Ishikawa (cell line): ENCODE results near the gene STX1B.

Experiments
- CEBPB ChIP-seq: IDR thresholded peaks from 2 replicates; pipeline ENCODE4 v1.6.1; 2012
- CREB1 ChIP-seq: IDR thresholded peaks from 2 replicates; pipeline ENCODE4 v1.6.1; 2012; ENCODE audit warnings: low read depth
- EGR1 ChIP-seq: IDR thresholded peaks from 2 replicates; pipeline ENCODE4 v1.6.1; 2012
- EP300 ChIP-seq: IDR thresholded peaks from 2 replicates; pipeline ENCODE4 v1.6.1; 2012; ENCODE audit warnings: borderline replicate concordance
- FOXM1 ChIP-seq: IDR thresholded peaks from 2 replicates; pipeline ENCODE4 v1.6.1; 2012; ENCODE audit warnings: low read depth, borderline replicate concordance
- MAX ChIP-seq: IDR thresholded peaks from 2 replicates; pipeline ENCODE4 v1.6.1; 2012
- NFIC ChIP-seq: IDR thresholded peaks from 2 replicates; pipeline ENCODE4 v1.6.1; 2012
- RAD21 ChIP-seq: IDR thresholded peaks from 2 replicates; pipeline ENCODE4 v1.6.1; 2012; ENCODE audit warnings: low read depth
- REST ChIP-seq: IDR thresholded peaks from 2 replicates; pipeline ENCODE4 v1.6.1; 2012; ENCODE audit warnings: low read depth, mild to moderate bottlenecking
- TAF1 ChIP-seq: IDR thresholded peaks from 2 replicates; pipeline ENCODE4 v1.6.1; 2012; ENCODE audit warnings: low read depth, mild to moderate bottlenecking
- TCF12 ChIP-seq: IDR thresholded peaks from 2 replicates; pipeline ENCODE4 v1.6.1; 2012; ENCODE audit warnings: low read depth
- TEAD4 ChIP-seq: IDR thresholded peaks from 2 replicates; pipeline ENCODE4 v1.6.1; 2012
- USF1 ChIP-seq: IDR thresholded peaks from 2 replicates; pipeline ENCODE4 v1.6.1; 2012
- YY1 ChIP-seq: IDR thresholded peaks from 2 replicates; pipeline ENCODE4 v1.6.1; 2012; ENCODE audit warnings: low read depth
- ZBTB7A ChIP-seq: IDR thresholded peaks from 2 replicates; pipeline ENCODE4 v1.6.1; 2012; ENCODE audit warnings: low read depth

STX1B gene

GRCh38 chr16:31000671-31001382, 9.6 kb downstream of the STX1B start:
- TF ChIP-seq USF1 (no peak), ZBTB7A (no peak), REST (no peak), EGR1 (no peak), NFIC (no peak)

- TF ChIP-seq TCF12, result no peak
- no peak for TF ChIP-seq FOXM1
- TF ChIP-seq ZBTB7A, result no peak
- no peak for TF ChIP-seq CEBPB
- TF ChIP-seq YY1, result no peak
Observed at GRCh38 chr16:30998852-30999761, 11.3 kb downstream of the STX1B start.

GRCh38 chr16:30997725-30998711, 12.4 kb downstream of the STX1B start:
- TF ChIP-seq RAD21, result no peak
- no peak for TF ChIP-seq NFIC
- no peak for TF ChIP-seq TCF12
- no peak for TF ChIP-seq EP300
- no peak for TF ChIP-seq CREB1
- TF ChIP-seq USF1, result no peak
- no peak for TF ChIP-seq REST
- TF ChIP-seq MAX, result no peak
- no peak for TF ChIP-seq TEAD4
- TF ChIP-seq FOXM1, result no peak
- no peak for TF ChIP-seq EGR1
- no peak for TF ChIP-seq ZBTB7A
- no peak for TF ChIP-seq TAF1
- TF ChIP-seq YY1, result no peak

- TF ChIP-seq MAX, result 0 out of 2 replicates have a peak, but pooled peaks have one; percentile 15
- peak; percentile 29; the same call in 1 of the 2 replicates for TF ChIP-seq TAF1
- no peak for TF ChIP-seq RAD21
- TF ChIP-seq TCF12, result no peak
- peak; percentile 76; the same call in 1 of the 2 replicates for TF ChIP-seq ZBTB7A
Observed at GRCh38 chr16:30996985-30997724, 13.3 kb downstream of the STX1B start.
